Measurements from ENCODE around the gene PRICKLE1.

PRICKLE1 gene

DNA sequence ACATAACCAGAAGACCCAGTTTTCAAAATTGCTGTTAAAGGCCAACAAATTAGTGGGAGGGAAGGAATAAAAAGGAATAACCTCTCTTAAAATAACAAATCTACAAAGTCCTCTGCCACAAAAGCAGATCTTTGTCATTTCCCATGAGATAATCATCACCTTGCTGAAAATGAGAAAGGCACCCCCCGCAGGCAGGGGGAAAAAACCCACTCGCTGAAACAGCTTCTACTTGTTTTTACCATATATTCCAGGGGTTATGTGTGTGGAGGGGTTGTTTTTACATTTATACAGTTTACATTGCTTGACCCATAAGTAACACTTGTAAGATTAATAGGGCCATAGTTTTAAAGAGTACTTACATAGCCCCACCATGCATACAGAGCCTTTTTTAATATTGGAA lies 131.0 kb downstream of the PRICKLE1 start:
- DNase-seq (ENCODE audit: low read depth in 2 of 2): no peak

- DNase-seq (ENCODE audit: low read depth in 2 of 2): no peak
Measured at GRCh38 chr12:42450248-42450647, 139.3 kb downstream of the PRICKLE1 start.

DNA sequence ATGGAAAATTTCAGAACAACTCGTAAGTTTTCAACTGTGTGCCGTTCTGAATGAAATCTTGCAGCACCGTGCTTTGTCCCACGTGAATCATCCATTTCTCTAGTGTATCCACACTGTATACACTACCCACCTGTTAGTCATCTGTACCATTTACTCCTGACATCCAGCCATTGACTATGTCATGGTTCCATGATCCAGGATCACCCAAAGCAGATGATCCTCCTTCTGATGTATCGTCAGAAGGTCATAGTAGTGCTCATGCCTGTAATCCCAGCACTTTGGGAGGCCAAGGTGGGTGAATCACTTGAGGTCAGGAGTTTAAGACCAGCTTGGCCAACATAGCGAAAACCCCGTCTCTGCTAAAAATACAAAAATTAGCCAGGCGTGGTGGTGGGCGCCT lies 140.7 kb downstream of the PRICKLE1 start:
- DNase-seq (ENCODE audit: low read depth in 2 of 2): no peak

DNA sequence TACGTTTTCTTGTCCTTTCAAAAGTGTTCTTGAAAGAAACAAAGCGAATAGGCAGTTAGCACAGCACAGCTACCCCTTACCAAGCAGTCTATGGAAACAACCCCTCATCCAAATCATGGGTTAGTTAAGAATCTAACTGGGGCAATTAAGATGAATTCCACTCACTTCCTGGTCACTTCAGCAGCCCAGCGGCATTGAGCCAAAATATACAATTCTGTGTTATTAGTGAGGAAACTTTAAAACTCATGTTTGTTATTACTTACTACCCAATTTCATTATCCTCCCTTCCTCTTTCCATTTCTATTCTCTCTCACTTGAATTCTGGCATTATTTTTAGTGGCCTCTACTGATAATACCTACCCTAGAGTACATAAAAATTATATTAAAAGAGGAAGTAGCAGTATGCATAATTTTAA lies 142.2 kb downstream of the PRICKLE1 start:
- no peak for DNase-seq (ENCODE audit: low read depth in 2 of 2)

DNA sequence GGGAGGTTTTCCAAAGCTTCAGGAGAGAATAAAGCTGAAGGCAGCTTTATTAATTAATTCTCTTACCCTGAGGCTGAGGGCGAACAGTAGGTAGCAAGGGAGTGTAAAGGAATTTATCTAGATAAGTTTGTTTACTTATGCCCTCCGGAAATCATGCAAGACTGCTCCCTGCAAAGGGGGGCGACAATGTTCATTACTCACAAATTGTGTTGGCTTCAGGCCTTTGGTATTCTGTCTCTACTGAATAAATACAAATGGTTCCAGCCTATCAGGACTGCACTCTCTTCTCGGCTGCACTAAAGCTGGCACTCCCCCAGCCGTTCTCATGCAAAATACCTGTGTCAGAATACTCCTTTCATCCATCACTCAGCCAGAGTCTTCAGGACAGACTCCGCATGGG lies 142.8 kb downstream of the PRICKLE1 start:
- no peak for DNase-seq (ENCODE audit: low read depth in 2 of 2)

- DNase-seq (ENCODE audit: low read depth in 2 of 2): no peak
Measured at GRCh38 chr12:42445891-42446290, 143.7 kb downstream of the PRICKLE1 start.

DNA sequence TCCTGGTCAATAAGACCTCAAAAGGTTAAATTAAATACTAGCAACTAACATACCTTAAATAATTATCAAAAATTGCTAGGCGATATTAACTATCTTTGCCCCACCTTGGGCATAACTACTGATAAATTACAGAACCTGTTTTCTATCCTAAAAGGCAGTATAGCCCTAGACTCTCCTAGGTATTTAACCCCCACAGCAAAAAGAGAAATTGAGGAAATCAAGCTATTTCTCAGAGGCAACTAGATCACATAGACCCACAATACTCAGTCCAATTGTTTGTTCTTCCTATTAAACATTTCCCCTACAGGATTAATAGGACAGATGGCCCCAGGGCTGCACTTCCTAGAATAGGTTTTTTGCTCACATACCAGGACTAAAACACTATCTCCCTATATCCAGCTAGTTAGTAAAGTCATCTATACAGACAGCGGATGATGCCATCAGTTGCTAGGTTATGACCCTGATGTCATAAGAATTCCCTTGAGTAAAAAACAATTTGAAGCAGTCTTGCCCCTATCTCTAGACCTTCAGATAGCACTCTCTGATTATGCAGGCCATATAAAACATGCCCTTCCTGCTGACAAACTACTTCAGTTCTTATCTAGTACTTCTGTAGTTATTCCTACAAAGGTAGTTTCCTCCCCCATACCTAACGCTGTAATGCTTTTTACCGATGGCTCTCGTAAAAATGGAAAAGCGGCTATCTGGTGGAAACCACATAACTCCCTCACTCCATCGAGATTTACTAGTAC lies 145.2 kb downstream of the PRICKLE1 start:
- DNase-seq (ENCODE audit: low read depth in 2 of 2): no peak

DNA sequence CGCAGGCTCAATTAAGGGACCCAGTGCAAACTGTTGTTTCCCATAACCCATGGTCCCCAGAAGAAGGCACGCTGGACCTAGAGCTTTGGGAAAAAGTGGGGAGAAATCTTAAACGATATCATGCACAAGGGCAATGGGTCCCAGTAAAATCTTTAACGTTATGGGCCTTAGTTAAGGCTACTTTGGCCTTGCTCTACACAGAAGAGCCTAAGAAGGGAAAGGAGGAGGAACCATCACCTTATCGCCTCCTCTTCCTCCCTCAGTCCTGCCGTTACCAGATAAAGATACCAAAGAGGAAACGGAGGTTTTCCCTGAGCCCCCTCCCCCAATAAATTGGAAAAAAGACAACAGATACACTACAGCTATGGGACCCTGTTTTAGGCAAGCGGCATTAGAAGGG lies 146.7 kb downstream of the PRICKLE1 start:
- no peak for DNase-seq (ENCODE audit: low read depth in 2 of 2)

DNA sequence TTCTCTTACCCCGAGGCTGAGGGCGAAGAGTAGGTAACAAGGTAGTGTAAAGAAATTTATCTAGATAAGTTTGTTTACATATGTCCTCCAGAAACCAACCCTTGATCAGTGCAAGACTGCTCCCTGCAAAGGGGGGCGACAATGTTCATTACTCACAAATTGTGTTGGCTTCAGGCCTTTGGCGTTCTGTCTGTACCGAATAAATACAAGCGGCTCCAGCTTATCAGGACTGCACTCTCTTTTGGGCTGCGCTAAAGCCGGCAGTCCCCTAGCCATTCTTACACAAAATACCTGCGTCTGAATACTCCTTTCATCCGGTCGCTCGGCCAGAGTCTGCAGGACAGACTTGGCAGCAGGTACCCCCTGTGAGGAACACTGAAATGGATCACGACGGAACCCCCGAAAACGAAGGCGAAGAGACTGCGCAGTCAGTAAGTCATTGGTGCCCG lies 147.2 kb downstream of the PRICKLE1 start:
- no peak for DNase-seq (ENCODE audit: low read depth in 2 of 2)

GRCh38 chr12:42440608-42441007 lies 148.9 kb downstream of the PRICKLE1 start:
- DNase-seq (ENCODE audit: low read depth in 2 of 2): no peak

DNA sequence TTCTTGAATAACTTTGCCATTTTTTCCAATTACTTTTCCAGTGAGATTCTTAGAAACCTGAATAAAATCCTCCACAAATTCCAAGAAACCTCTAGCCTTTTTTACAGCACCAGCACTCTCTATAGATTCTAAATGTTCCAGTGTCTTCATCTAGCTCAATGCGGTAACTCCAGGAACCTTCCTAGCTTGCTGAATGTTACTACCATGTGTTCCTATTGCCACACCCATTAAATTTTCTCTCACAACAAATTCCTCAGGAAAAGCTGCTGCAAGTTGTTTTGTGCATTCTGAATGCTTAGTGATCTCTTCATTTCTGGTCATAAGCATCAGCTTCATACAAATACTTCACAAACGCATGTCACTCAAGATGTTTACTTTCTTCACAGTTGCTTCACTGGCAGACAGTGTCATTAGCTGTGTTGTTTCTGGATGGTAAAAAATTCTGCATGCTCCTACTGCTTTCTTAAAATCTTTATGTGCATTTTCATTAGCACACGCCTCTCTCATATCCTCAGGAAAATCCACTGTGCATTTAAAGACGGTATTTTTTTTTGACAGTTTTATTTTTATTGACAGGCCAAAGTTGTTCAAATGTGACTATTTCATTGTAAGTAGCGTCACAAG lies 156.9 kb downstream of the PRICKLE1 start:
- no peak for DNase-seq (ENCODE audit: low read depth in 2 of 2)

DNA sequence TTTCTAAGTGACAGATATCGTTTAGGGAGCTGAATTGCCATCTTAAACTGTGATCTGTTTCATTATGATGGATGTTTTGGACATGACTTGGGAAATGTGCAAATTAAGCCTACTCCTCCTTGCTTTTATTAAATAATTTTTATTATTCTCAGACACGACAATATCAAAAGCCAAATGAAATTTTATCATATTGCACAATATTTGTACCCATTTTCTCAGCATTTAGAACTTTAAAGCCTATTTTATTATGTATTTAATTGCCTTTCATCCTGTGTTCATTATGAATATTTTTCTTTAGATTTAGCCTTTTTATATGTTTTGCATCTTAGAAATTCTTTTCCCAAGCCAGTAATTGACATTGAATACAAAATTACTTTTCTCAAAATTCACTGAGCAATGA lies 160.7 kb downstream of the PRICKLE1 start:
- no peak for DNase-seq (ENCODE audit: low read depth in 2 of 2)

DNA sequence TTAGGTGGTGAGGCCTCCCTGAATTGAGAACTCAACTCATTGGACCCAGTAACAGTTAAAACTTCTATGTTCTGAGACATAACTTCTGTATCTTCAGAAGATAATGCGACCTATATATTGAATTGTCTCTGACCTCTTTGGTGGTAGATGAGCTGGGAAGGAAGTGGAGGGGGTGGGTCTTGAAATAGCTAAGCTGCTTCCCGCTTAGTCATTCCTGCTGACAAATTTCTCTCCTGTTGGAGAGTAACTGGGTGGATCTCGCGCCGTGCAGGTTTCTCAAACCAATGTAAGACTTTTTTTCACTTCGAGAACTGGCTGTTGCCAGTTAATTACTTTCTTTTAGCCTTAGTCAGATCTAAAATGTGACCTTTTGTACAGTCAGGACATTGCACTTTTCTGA lies 162.8 kb downstream of the PRICKLE1 start:
- DNase-seq (ENCODE audit: low read depth in 2 of 2): peak; percentile 2 to 7

- DNase-seq (ENCODE audit: low read depth in 2 of 2): no peak
Measured at GRCh38 chr12:42422785-42423184, 166.8 kb downstream of the PRICKLE1 start.

DNA sequence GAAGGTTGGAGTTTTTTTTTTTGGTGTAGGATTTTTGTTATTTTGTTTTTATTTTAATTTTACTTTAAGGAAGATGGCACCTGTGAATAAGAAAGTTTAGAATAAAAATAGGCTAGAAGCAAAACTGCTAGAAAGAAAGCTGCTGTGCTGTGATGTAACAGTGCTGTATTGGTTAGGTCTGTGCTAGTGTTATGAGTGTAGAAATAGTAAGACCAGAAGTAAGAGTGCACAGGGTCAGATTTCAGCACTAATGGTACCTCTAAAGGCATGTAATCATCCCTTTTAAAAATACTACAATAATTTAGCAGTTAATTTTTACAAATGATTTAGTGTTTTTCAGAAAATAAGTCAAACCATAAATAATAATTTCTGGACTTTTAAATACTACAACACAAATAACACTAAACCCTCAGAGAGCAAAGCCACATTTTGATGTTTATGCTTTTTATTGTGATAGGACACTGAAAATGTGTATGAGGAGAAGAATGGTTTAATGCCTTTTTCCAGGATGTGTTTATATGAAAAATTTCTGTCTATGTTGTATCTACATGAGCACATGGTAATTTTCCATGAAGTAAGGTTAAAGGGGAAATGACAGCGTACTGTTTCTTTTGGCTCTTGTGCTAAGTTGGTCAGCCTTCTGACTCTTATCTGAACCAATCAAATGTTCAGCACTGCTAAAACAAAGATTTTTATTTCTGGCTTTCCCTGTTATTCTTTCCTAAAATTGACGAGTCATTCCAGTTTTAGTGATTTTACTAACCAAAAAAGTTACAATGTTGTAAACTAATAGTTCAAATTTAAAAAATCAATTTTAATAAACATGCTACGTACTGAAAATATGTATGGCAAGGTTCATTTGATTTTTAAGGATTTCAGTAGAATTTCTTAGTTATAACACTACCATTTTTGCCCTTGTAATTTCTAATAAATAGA lies 167.4 kb downstream of the PRICKLE1 start:
- peak; percentile 2 to 5 for DNase-seq (ENCODE audit: low read depth in 2 of 2)

- no peak for DNase-seq (ENCODE audit: low read depth in 2 of 2)
Measured at GRCh38 chr12:42420395-42420794, 169.2 kb downstream of the PRICKLE1 start.

- no peak for DNase-seq (ENCODE audit: low read depth in 2 of 2)
Measured at GRCh38 chr12:42410340-42410739, 179.2 kb downstream of the PRICKLE1 start.

DNA sequence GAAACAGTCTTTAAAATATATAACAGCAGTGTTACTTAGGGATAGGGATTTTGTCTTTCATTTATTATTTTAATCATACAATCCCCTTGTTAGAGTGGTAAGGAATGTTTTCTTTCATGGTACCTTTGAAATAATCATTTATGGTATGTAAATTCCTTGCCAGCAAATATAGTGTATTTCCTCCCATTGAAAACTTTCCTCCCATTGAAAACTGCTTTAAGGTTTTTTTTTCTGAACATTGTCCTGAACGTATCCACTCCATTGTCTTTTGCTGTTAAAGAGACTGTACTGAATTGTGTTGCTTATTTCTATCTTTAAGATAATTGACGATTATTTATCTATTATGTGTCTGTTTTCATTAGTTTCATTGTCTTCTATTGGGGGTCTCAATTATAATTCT lies 180.1 kb downstream of the PRICKLE1 start:
- no peak for DNase-seq (ENCODE audit: low read depth in 2 of 2)

DNA sequence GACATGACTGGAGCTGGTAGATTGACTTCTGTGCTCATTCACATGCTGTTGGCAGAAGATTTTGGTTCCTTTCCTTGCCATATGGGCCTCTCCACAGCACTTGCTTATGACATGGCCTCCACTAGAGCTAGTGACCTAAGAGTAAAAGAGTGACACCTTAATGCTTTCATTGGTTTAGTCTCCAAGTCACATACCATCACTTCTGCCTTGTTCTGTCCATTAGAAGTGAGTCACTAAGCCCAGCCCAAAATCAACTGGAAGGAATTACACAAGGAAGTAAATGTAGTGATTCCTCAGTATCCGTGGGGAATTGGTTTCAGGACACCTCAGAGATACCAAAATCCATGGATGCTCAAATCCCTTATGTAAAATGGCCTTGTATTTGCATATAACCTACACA lies 182.2 kb downstream of the PRICKLE1 start:
- no peak for DNase-seq (ENCODE audit: low read depth in 2 of 2)
